Effector CD8-positive, alpha-beta T cell (primary cell): ENCODE results near the gene MED6.

Source experiments
- DNase-seq: peaks from one replicate; lab custom pipeline; 2025; lab: John Stamatoyannopoulos, UW

MED6 gene

GRCh38 chr14:70599345-70599744 lies 1.1 kb downstream of the MED6 start:
- DNase-seq, result no peak

DNA sequence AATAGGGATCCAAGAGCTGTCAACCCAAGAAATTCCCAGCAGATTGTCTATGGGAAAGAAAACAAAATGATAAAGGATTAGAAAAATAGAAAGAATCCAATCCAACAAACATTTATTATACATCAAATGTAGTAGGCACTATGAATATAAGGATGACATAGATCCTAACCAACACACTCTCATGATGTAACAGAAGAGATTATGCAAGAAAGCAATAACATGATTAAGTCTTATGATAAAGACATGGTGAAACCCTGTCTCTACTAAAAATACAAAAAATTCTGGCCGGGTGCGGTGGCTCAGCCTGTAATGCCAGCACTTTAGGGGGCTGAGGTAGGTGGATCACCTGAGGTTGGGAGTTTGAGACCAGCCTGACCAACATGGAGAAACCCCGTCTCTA lies 2.7 kb downstream of the MED6 start:
- no peak for DNase-seq

DNA sequence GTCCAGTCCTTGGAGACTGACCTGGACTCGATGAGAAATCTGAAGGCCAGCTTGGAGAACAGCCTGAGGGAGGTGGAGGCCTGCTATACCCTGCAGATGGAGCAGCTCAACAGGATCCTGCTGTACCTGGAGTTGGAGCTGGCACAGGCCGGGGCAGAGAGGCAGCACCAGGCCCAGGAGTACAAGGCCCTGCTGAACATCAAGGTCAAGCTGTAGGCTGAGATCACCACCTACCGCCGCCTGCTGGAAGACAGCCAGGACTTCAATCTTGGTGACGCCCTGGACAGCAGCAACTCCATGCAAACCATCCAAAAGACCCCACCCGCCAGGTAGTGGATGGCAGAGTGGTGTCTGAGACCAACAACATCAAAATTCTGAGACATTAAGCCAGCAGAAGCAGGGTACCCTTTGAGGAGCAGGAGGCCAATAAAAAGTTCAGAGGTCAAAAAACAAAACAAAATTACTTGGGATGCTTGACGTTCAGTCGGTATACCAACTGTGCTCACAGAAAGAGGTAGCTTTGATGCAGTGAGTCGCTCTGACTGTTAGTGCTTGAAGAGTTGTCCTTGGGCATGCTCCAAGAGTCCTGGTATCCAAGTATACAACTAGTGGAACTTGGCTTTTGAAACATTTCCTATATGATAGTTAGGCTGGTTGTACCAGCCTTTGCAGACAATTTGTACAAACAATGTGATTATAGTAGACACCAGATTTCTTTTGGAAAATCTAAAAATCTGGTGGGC lies 4.8 kb downstream of the MED6 start:
- DNase-seq, result no peak

DNA sequence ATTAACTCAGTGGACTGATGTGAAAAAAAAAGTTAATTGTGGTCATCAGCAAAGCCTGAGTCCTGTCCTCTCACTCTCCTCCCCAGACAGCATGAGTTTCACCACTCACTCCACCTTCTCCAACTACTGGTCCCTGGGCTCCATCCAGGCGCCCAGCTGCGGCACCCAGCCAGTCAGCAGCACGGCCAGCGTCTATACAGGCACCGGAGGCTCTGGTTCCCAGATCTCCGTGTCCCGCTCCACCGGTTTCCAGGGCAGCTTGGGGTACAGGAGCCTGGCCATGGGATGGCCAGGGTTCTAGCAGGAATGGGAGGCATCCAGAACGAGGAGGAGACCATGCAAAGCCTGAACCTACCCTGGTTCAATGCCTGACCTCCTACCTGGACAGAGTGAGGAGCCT lies 6.0 kb downstream of the MED6 start:
- no peak for DNase-seq

DNA sequence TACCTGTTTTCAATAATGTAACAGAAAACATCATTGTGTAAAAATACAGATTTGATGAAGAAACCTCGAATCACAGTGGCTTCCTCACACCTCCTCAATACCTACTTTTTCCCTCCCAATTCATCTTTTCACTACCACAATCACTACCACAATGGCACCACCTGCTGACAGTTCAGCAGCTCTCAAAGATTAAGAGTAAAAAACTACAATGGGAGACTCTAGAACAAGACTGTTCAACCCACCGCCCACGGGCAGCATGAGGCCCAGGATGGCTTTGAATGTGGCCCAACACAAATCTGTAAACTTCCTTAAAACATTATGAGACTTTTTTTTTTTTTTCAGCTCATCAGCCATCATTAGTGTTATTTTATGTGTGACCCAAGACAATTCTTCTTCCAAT lies 15.2 kb downstream of the MED6 start:
- DNase-seq, result no peak

DNA sequence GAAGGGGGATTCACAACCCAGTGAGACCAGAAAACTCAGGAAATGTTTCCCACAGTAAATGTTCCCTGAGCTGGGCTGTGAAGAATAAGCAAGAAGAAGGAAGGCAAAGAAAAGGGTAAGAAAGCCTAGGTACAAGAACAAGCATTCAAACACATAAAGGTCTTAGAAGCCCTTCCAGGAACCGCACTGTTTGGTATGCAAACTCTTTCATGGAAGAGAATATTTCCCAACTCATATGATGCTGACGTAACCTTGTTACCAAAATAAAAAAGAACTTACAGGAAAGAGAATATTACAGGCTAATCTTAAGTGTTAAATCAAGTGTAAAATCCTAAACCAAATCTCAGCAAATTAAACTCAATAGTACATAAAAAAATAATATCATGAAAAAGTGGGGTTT lies 23.6 kb downstream of the MED6 start:
- DNase-seq, result no peak

DNA sequence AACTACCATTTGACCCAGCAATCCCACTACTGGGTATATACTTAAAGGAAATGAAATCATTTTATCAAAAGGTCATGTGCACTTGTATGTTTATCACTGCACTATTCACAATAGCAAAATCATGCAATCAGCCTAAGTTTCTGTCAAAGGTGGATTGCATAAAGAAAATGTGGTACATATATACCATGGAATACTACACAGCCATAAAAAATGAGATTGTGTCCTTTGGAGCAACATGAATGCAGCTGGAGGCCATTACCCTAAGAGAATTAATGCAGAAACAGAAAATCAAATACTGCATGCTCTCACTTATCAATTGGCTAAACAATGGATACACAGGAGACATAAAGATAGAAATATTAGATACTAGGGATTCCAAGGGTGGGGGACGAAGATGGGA lies 27.4 kb downstream of the MED6 start:
- DNase-seq, result no peak

DNA sequence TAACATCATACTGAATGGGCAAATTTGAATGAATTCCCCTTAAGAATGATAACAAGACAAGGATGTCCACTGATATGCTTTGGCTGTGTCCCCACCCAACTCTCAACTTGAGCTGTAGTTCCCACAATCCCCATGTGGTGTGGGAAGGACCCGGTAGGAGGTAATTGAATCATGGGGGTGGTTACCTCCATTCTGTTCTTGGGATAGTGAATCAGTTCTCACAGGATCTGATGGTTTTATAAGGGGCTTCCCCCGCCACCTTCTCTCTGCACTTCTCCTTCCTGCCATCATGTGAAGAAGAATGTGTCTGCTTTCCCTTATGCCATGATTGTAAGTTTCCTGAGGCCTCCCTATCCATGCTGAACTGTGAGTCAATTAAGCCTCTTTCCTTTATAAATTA lies 29.3 kb downstream of the MED6 start:
- no peak for DNase-seq

- DNase-seq, result no peak
Measured at GRCh38 chr14:70567791-70568190, 32.7 kb downstream of the MED6 start.

GRCh38 chr14:70563869-70564268 lies 36.6 kb downstream of the MED6 start:
- no peak for DNase-seq

GRCh38 chr14:70563417-70563816 lies 37.0 kb downstream of the MED6 start:
- DNase-seq, result no peak

DNA sequence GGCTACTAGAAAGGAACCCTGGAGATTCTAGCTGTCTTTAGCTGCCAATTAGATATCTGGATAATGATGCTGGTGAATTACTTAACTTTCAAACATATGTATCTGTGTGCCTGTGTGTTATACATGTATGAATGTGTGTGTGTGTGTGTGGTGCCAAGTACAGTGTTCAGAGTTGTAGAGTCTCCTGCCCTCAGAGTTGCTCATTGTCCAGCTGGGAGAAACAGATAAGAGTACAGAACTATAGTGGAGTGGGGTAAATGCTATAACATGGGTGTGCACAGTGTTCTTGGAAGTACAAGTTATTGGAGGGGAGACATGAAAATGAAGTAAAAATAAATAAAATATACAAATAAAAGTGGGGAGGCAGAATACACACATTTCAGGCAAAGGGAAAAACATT lies 42.1 kb downstream of the MED6 start:
- no peak for DNase-seq

- no peak for DNase-seq
Measured at GRCh38 chr14:70555890-70556289, 44.6 kb downstream of the MED6 start.

DNA sequence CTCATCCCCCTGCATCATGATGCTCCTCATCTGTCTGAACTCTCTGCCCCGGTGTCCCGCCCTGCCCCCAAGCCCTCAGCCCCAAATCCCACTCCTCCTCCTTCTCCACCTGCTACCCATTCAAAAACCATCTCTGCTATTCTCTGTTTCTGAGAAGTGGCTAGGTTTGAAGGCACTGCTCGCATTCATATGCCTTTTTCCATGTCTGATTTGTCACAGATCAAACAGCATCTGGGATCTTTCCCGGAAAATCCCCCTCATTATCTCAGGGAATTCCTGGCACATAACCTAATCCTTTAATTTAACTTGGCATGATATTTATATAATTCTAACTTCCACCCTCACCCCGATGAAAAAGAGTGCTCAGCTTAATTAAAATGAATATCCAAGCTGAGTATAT lies 62.4 kb downstream of the MED6 start:
- DNase-seq, result no peak

DNA sequence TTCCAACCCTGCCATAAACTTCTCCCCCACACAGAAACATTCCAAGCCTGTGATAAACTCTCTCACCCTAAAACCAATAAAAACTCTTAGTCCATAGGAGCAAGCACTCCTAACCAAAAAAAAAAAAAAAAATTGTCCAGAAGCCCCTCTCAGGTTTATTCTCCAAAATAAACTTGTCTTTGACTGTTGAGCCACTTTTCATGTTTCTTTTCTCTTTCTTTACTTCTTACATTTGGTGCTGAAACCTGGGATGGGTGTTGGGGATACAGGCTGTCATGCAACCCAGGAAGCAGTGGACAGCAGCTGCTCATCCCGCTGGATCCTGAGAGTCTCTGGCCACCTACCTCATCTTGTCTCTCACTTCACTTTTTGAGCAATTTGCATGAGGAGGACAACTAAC lies 63.6 kb downstream of the MED6 start:
- no peak for DNase-seq

DNA sequence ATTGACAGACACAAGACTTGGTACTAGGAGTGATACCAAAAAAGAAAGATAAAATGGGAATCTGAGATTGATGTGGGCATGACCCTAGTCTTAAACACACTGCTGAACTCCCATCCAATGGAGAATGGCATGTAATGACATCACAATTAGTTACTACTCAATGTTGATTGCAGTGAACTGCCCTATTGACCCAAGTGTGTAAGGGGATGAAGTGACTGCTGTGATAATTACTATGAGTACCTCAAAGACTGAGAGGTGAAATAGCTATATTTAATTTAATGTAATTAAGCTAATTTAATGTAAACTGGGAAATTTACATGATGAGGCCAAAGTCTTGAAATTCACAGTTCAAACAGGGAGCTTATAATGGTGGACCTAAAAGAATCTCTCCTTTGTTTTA lies 65.6 kb downstream of the MED6 start, which contains the start of gene ADAM20:
TSS of gene ADAM20 (minus strand) at position 101 of the 400 bp plus-strand sequence. CDS start 10,247 bp downstream, outside the sequence.
- no peak for DNase-seq
